BE2C (cell line): Measurements from ENCODE around the gene USP40.
A peak's percentile ranks its signal among the peaks of the same experiment; 100 is the strongest.

ENCODE experiments used
- DNase-seq: peaks from one replicate; pipeline ENCODE4 v3.0.0-alpha.2; 2020
- H3K27me3 ChIP-seq: fragments of 250-450 bp; sonication (Bioruptor Pico); 2 replicates; pipeline ENCODE4 v1.5.1; 2020; ENCODE audit warnings: mild to moderate bottlenecking
- H3K36me3 ChIP-seq: fragments of 250-450 bp; sonication (Bioruptor Pico); 2 replicates; pipeline ENCODE4 v1.5.1; 2020; ENCODE audit warnings: mild to moderate bottlenecking
- H3K4me1 ChIP-seq: fragments of 250-450 bp; sonication (Bioruptor Pico); 2 replicates; pipeline ENCODE4 v1.5.1; 2020
- H3K4me3 ChIP-seq: 2 replicates; pipeline ENCODE4 v1.5.1; 2011; ENCODE audit warnings: low read depth, low read length
- H3K9me3 ChIP-seq: fragments of 250-450 bp; sonication (Bioruptor Pico); 2 replicates; pipeline ENCODE4 v1.5.1; 2020
- TF ChIP-seq, protein P1 (sequence below): IDR thresholded peaks from 2 replicates; pipeline ENCODE4 v1.5.1; 2012; ENCODE audit warnings: mild to moderate bottlenecking, low read depth, low read length

Gene USP40

DNA sequence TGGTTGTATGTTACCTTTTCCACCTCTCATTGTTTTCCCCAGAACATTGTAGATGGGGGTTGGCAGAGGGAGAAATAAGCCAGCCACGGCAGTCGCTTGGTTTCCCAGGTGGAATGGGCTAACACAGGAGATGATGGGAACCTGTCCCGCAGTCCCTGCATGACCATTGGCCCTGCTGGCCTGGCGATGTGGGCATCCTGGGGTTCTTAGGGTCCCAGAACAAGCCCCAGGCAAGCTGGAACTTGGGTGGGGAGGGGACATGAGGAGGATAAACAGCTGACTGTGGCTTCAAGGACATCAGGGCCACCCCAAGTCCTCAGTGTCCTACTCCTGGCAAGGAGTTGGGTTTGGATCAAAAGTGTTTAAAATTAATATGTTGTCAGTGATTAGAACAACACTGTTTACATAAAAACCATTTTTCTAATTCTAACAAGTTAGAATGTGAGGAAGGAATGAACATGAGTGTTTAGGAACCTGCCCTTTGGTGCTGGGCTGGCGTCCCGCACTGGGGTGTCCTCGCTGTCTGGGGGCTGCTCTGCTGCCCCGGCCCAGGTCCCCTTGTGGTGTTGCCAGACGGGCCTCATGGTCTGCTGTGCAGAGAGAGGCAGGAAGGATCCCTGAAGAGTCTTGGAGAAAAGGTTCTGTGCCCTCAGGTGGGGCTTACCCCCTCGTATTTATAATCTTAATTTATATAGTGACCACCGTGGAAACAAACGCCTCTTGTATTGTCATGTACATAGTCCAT, 95.1 kb downstream of the USP40 start:
- Histone ChIP-seq H3K4me1 (peaks cover 2% of the 10 kb centered on the region; the same call in 1 of the 2 replicates), H3K9me3 (no peaks in the 10 kb centered on the region), H3K27me3 (no peaks in the 10 kb centered on the region), H3K36me3 (peaks cover 24% of the 10 kb centered on the region), H3K4me3 (no peak overlapping the region)
- TF ChIP-seq, protein P1, sequence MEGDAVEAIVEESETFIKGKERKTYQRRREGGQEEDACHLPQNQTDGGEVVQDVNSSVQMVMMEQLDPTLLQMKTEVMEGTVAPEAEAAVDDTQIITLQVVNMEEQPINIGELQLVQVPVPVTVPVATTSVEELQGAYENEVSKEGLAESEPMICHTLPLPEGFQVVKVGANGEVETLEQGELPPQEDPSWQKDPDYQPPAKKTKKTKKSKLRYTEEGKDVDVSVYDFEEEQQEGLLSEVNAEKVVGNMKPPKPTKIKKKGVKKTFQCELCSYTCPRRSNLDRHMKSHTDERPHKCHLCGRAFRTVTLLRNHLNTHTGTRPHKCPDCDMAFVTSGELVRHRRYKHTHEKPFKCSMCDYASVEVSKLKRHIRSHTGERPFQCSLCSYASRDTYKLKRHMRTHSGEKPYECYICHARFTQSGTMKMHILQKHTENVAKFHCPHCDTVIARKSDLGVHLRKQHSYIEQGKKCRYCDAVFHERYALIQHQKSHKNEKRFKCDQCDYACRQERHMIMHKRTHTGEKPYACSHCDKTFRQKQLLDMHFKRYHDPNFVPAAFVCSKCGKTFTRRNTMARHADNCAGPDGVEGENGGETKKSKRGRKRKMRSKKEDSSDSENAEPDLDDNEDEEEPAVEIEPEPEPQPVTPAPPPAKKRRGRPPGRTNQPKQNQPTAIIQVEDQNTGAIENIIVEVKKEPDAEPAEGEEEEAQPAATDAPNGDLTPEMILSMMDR = no peak
- DNase-seq = no peak

DNA sequence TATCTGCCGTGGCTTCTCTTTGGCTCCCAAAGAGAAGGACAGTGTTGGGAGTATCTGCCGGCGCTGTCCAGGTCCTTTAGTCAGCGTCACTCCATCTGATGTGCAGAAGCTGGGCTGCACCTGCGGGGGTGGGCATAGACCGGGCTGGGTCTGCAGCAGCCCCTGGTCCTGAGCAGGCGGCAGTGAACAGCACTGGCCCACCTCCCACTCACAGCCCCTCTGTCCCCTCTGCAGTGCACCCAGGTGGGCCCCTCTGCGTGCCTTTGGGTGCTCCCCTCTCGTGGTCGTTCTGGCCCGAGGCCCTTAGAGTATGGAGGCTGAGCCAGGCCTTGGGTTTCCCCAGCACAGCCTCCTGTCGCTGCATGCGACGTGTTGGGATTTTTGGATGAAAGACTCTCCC, 95.7 kb downstream of the USP40 start:
- Histone ChIP-seq H3K4me1 (peaks cover 2% of the 10 kb centered on the region; the same call in 1 of the 2 replicates), H3K9me3 (no peaks in the 10 kb centered on the region), H3K36me3 (peaks cover 30% of the 10 kb centered on the region), H3K27me3 (no peaks in the 10 kb centered on the region), H3K4me3 (no peak overlapping the region)
- TF ChIP-seq, protein P1 = no peak
- DNase-seq = no peak

DNA sequence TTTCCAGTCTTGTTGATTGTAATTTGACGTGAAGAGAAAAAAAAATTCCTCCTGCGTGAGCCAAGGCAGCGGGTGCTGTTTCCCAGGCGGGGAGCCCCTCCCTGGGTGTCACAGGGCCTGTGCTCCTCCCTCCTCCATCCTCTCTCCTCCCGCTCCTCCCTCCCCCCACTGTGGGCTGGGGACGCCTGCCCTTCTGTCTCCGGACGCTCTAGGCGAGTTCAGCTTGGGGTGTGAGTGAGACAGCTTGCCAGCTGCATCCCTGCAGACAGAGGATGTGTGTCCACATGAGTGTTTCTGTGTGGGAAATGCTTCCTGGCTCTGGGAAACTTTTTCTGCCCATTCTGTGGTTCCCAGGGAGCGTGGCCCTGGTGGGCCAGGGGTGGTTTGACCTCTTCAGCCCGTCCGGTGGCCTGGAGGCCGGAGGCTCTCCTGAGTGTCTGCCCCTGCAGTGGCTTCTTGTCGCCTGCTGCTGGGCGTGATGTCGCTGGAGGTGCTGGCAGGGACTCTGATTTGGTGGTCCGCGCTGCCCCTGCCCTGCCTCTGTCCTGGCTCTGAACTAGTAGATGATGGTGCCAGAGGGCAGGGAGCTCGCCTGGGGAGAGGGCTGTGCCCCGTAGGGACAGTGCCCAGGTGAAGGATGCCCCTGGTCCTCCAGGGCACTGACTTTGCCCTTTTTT, 96.4 kb downstream of the USP40 start:
- no peak overlapping the region for H3K4me3 ChIP-seq
- H3K4me1 ChIP-seq = peaks cover 2% of the 10 kb centered on the region; the same call in 1 of the 2 replicates
- H3K9me3 ChIP-seq = no peaks in the 10 kb centered on the region
- TF ChIP-seq, protein P1 = no peak
- no peaks in the 10 kb centered on the region for H3K27me3 ChIP-seq
- no peak for DNase-seq
- peaks cover 31% of the 10 kb centered on the region for H3K36me3 ChIP-seq

DNA sequence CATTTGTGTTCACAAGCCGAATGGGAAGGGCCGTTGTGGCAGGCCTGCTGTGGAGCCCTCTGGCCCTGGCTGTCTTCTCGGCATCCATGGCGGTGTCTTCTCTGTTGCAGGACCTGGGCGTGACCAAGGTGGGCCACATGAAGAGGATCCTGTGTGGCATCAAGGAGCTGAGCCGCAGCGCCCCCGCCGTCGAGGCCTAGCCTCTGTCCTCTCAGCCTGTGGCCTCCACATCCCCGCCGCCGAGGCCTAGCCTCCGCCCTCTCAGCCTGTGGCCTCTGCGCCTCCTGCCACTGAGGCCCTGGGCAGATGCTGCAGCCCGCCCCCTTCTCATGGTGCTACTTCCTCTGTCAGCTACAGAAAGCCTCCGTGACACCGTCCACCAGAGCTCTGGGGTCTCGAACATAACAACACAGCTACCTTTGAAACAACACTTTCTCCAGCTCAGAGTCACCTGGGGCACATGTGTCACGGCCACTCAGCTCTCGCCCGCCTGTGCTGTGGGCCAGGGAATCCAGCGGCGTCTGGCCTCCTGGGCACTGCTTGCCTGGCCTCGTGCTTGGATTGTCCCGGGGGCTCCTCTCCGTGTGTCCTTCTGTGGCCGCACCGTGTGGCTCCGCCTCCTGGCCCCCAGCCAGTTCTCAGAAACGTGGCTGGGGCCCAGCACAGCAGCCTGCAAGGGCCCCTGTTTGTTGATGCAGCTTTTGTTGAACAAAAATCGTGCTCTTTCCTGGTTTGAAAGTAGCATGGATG, 97.1 kb downstream of the USP40 start:
- DNase-seq = peak; percentile 56
- H3K4me1 ChIP-seq = peaks cover 2% of the 10 kb centered on the region; the same call in 1 of the 2 replicates
- no peaks in the 10 kb centered on the region for H3K9me3 ChIP-seq
- no peaks in the 10 kb centered on the region for H3K27me3 ChIP-seq
- TF ChIP-seq, protein P1 = no peak
- peaks cover 38% of the 10 kb centered on the region for H3K36me3 ChIP-seq
- H3K4me3 ChIP-seq = no peak overlapping the region

DNA sequence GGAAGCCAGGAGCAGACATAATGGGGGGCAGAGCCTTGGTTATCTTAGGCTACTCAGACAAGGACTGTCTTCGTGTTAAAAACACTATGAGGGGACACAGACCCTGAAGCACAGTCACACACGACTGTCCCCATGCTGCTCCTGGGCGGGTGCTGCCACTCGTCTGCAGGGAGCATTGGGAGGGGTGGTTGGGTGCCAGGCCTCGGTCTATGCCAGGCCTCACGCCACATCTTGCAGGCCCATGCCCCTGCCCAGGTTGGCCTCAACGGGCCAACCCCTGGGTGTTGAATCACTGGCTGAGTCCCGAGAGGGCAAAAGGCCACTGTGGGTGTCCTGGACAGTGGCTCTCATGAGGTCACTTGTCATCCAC, 97.9 kb downstream of the USP40 start:
- peaks cover 2% of the 10 kb centered on the region; the same call in 1 of the 2 replicates for H3K4me1 ChIP-seq
- no peaks in the 10 kb centered on the region for H3K9me3 ChIP-seq
- H3K36me3 ChIP-seq = peaks cover 42% of the 10 kb centered on the region
- H3K4me3 ChIP-seq = no peak overlapping the region
- no peak for DNase-seq
- H3K27me3 ChIP-seq = no peaks in the 10 kb centered on the region
- TF ChIP-seq, protein P1 = no peak
